Heart left ventricle (tissue), 13 donors: Measurements from ENCODE around the gene COL4A6.

Experiments used
- CTCF ChIP-seq, 12 donors: fragments of 200-600 bp; sonication (generic) in 4 of 12; IDR thresholded peaks; one replicate each; pipeline versions ENCODE4 v1.5.0 to v1.8.0; 2018 to 2022; ENCODE audit warnings: antibody characterized with exemption in 12 of 12, mild to moderate bottlenecking in 5 of 12
- POLR2A ChIP-seq, 2 donors: fragments of 450-650 bp; IDR thresholded peaks; one replicate each; pipeline ENCODE4 v1.6.1; 2017; ENCODE audit warnings: antibody characterized with exemption in 2 of 2, mild to moderate bottlenecking in 2 of 2, moderate library complexity in 2 of 2
- donor health status: ischemic (EF 13 %, LVEDD 7.1; RV severe dilation, severe dysfunction).
- donor health status: DM: no; HTN: yes; CAD: no.
- donor health status: DM: no; HTN: no; CAD: no.
- donor health status: ischemic (EF 25% LVEDD 6.9; RV normal size, moderate dysfunction).
- donor health status: ischemic (EF 25% LVEDD 5.7; RV mildly dilated, moderate dysfunction).
- donor health status: ischemic (EF 35%, LVEDD 5.7; RV mildly dilated, moderate dysfunction).
- donor health status: nonischemic (EF 11% LVEDD 7.7; RV severe dilation, severe dysfunction).
- donor health status: DM: yes; HTN: yes; CAD: no.
- donor health status: PGD.
- donor health status: ischemic (EF 29% LVEDD 5.4; RV normal size, mild dysfunction).
- donor health status: nonischemic (EF 23%, LVEDD 6.1; RV moderate dilation, normal function).

- TF ChIP-seq CTCF (IDR thresholded peaks at IDR 0.05) (no peak), POLR2A (IDR thresholded peaks at IDR 0.05) (no peak)
Observed at GRCh38 chrX:108270739-108271396, 167.4 kb downstream of the COL4A6 start.
